ENCODE results near the gene SLIT3. TPM values are rescaled to one million over a fixed set of nuclear protein-coding genes. Genes with fewer than 3 reads are reported as not detected.

Gene SLIT3
- 80.0 and 119 TPM in 2 replicates for polyA plus RNA-seq (2012; rRNA removed)
- 65.8 and 110 TPM in 2 replicates for polyA plus RNA-seq (2012; cell fraction: cytosol; rRNA removed)
- 139 and 176 TPM in 2 replicates for polyA plus RNA-seq (2012; cell fraction: nucleus; rRNA removed)

- peak; percentile 90 for DNase-seq
- H3K4me1 ChIP-seq (ENCODE audit: control insufficient read depth in 1 of 2, insufficient read depth in 2 of 2, low read depth in 1 of 2, low read length in 1 of 2): peaks cover 10 to 37% of the 10 kb centered on the region in 2 experiments; a peak in 2 of 4 replicates
- no peaks in the 10 kb centered on the region for H3K9me2 ChIP-seq
- CTCF ChIA-PET: interaction anchor here (0.5 to 5.1 kb wide), 22 partner anchors 8 to 354 kb away, joined by 3 to 65 read pairs (median 6); no protein-coding TSS in a partner anchor
- H3K27me3 ChIP-seq (ENCODE audit: insufficient read depth): no peaks in the 10 kb centered on the region
- peaks cover 46% of the 10 kb centered on the region for H3K79me2 ChIP-seq (ENCODE audit: insufficient read depth)
- 5% methylated on average over 27 of the region's 101 CpGs for whole genome bisulfite sequencing (ENCODE audit: low lambda C conversion rate)
- peak; percentile 41 for TF ChIP-seq RAD21 (IDR thresholded peaks at IDR 0.05; ENCODE audit: low read length)
- no peak for TF ChIP-seq JUND (IDR thresholded peaks at IDR 0.05)
- no peak for TF ChIP-seq TEAD4 (IDR thresholded peaks at IDR 0.05; ENCODE audit: borderline replicate concordance, insufficient read depth)
- TF ChIP-seq CTCF (IDR thresholded peaks at IDR 0.05): 0 out of 2 replicates have a peak, but pooled peaks have one; percentile 16
- TF ChIP-seq POLR2AphosphoS5 (IDR thresholded peaks at IDR 0.05; ENCODE audit: low read depth, low read length): peak; percentile 42; the same call in 1 of the 2 replicates
- 0 out of 2 replicates have a peak, but pooled peaks have one; percentile 33 for TF ChIP-seq YY1 (IDR thresholded peaks at IDR 0.05; ENCODE audit: low read depth)
- peak; percentile 38; the same call in 1 of the 2 replicates for TF ChIP-seq SMC3 (IDR thresholded peaks at IDR 0.05; ENCODE audit: low read depth, low read length)
- 0 out of 2 replicates have a peak, but pooled peaks have one; percentile 29 for TF ChIP-seq MXI1 (IDR thresholded peaks at IDR 0.05; ENCODE audit: low read depth, low read length)
- TF ChIP-seq PBX3 (IDR thresholded peaks at IDR 0.05): peak; percentile 90
- TF ChIP-seq TCF12 (IDR thresholded peaks at IDR 0.05): 0 out of 2 replicates have a peak, but pooled peaks have one; percentile 3
- peak within 1 kb of the TSS; percentile 94 for H3K4me2 ChIP-seq
- peaks cover 8% of the 10 kb centered on the region for H3F3A ChIP-seq (replicated peaks; ENCODE audit: insufficient read depth)
- no peaks in the 10 kb centered on the region; the same call in 1 of the 2 replicates for H4K20me1 ChIP-seq (ENCODE audit: insufficient read depth)
- H2AFZ ChIP-seq (ENCODE audit: low read depth): peak within 1 kb of the TSS; percentile 43
- no peaks in the 10 kb centered on the region for H3K9me3 ChIP-seq
- peak within 1 kb of the TSS; percentile 75 to 87 for H3K4me3 ChIP-seq (ENCODE audit: low read depth in 2 of 2, low read length in 1 of 2)
- H3K36me3 ChIP-seq (replicated peaks in 1 of 2; ENCODE audit: control insufficient read depth in 1 of 2, insufficient read depth in 2 of 2, low read length in 1 of 2): peaks cover 10 to 16% of the 10 kb centered on the region in 2 experiments
- peak within 1 kb of the TSS; percentile 46 to 83 for H3K27ac ChIP-seq (ENCODE audit: low read depth in 2 of 2, low read length in 1 of 2)
- POLR2A ChIA-PET: interaction anchor here (0.6 to 1.6 kb wide), 7 partner anchors 20 to 312 kb away, joined by 3 to 6 read pairs (median 3); partner anchors contain the start of gene SPDL1
- H3K9ac ChIP-seq: peak within 1 kb of the TSS; percentile 68
Measured at GRCh38 chr5:169300468-169301385, at the start of gene SLIT3. SLIT3 (minus strand) TSS chr5:169301139; CDS start chr5:169300709, 430 bp downstream.

GRCh38 chr5:169350016-169350415, 49.1 kb upstream of the SLIT3 start:
- no peak overlapping the region for H2AFZ ChIP-seq (ENCODE audit: low read depth)
- CTCF ChIA-PET: interaction anchor here (1.7 to 1.8 kb wide), 2 partner anchors 10 to 136 kb away, joined by 3 to 8 read pairs; no protein-coding TSS in a partner anchor
- TF ChIP-seq RAD21 (IDR thresholded peaks at IDR 0.05; ENCODE audit: low read length) (no peak), JUND (IDR thresholded peaks at IDR 0.05) (peak; percentile 68), IRF3 (IDR thresholded peaks at IDR 0.05; ENCODE audit: low read depth, low read length) (no peak), RXRA (IDR thresholded peaks at IDR 0.05; ENCODE audit: borderline replicate concordance, low read depth) (peak; percentile 53; the same call in 1 of the 2 replicates), ELF1 (IDR thresholded peaks at IDR 0.05) (no peak), TEAD4 (IDR thresholded peaks at IDR 0.05; ENCODE audit: borderline replicate concordance, insufficient read depth) (peak; percentile 41; the same call in 1 of the 2 replicates), MAX (IDR thresholded peaks at IDR 0.05; ENCODE audit: low read depth) (peak; percentile 23; the same call in 1 of the 2 replicates), NFIC (IDR thresholded peaks at IDR 0.05; ENCODE audit: borderline replicate concordance) (peak; percentile 63), ZBTB33 (IDR thresholded peaks at IDR 0.05; ENCODE audit: borderline replicate concordance, low read depth) (no peak; the same call in 1 of the 2 replicates)

More at GRCh38 chr5:169350016-169350415, 49.1 kb upstream of the SLIT3 start:
- POLR2A ChIA-PET: no interaction called here
- H3K9me3 ChIP-seq: no peaks in the 10 kb centered on the region
- DNase-seq: no peak
- peak overlapping the region; percentile 62 for H3K4me2 ChIP-seq
- no peaks in the 10 kb centered on the region for H3K27me3 ChIP-seq (ENCODE audit: insufficient read depth)
- no peaks in the 10 kb centered on the region for H4K20me1 ChIP-seq (ENCODE audit: insufficient read depth)
- no peak overlapping the region; a peak in 1 of 4 replicates for H3K4me3 ChIP-seq (ENCODE audit: low read depth in 2 of 2, low read length in 1 of 2)
- H3K9me2 ChIP-seq: no peaks in the 10 kb centered on the region
- H3F3A ChIP-seq (replicated peaks; ENCODE audit: insufficient read depth): peaks cover 44% of the 10 kb centered on the region
- H3K27ac ChIP-seq (ENCODE audit: low read depth in 2 of 2, low read length in 1 of 2): peak overlapping the region; percentile 96 to 97
- H3K9ac ChIP-seq: peak overlapping the region; percentile 64
- H3K79me2 ChIP-seq (ENCODE audit: insufficient read depth): no peaks in the 10 kb centered on the region
- H3K4me1 ChIP-seq (ENCODE audit: control insufficient read depth in 1 of 2, insufficient read depth in 2 of 2, low read depth in 1 of 2, low read length in 1 of 2): peaks cover 18 to 27% of the 10 kb centered on the region in 2 experiments
- no peaks in the 10 kb centered on the region for H3K36me3 ChIP-seq (replicated peaks in 1 of 2; ENCODE audit: control insufficient read depth in 1 of 2, insufficient read depth in 2 of 2, low read length in 1 of 2)
- WGBS (ENCODE audit: low lambda C conversion rate): 0% methylated on average over 1 of the region's 1 CpG

Measured in SK-N-SH (cell line).